Activated CD4-positive, alpha-beta T cell treated with anti-CD3 and anti-CD28 coated beads, Interleukin-2, Interleukin-6, amounts not matched to agents 100 ng/mL and 50 ng/mL, durations not matched to agents 16 hours and 8 hours (primary cell): ENCODE measurements around the gene LPP.
"Not testable (repeated sequence)": the region's sequence is repeated elsewhere in the genome, so short reads cannot be mapped to it uniquely, and the experiment has no call there.

ENCODE experiments used
- DNase-seq: peaks from one replicate; pipeline ENCODE4 v3.0.0-alpha.2; 2020

The LPP gene

GRCh38 chr3:188407158-188407880, 253.4 kb downstream of the LPP start:
- DNase-seq, result no peak

DNA sequence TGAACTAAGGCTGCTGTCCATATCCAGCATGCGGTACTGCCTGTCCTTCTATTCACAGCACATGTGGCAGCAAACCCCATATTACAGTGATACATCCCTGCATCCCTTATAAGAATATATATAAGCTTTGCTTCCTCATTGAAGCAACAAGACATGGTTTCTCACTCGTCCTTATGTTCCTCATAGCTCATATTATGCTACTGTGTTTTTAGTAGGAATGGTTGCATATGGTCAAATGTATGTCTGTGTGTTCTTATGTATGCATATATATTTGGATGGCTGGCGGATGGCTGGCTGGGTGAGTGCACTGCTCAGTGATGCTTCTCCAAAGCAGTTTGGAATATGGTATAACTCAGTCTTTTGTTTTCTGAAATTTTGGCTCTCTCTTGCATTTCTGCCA, 254.9 kb downstream of the LPP start:
- DNase-seq, result no peak

DNA sequence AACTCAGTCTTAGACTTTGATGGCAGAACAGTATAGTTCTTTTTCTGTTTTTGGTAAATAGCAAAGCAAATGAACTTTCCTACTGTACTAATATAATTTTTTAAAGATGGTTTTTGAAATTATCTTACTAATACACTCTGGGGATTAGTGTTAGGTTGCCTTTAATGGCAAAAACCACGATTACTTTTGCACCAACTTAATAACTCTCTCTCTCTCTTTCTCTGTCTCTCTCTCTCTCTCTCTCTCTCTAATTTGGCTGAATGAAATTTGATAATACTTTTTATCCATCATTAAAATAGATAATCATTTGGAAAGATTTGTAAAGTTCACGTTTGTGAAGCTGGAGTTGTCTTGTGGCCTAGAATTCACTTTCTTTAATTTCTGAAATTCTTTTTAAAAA, 257.8 kb downstream of the LPP start:
- DNase-seq, result no peak

GRCh38 chr3:188415196-188415595, 261.2 kb downstream of the LPP start:
- no peak for DNase-seq

GRCh38 chr3:188416041-188416440, 262.1 kb downstream of the LPP start:
- DNase-seq, result no peak

DNA sequence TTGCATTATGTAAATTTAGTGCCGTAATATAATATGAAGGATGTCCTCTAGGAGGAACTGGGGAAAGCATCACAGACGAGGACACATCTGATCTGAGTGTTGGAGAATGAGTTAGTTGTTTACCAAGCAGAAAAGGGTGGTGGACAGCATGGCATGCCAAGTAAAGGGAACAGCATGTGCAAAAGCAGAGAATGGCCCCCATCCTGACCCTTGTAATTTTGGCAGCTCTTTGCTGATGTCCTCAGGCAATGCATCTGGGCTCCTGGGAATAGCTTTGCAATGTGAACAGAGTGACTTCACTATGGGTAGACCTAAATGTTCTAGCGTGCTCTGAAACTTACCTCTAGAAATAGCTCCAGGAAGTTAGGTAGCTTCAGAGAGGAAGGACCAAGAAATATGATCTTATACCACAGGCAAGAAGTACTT, 263.3 kb downstream of the LPP start:
- DNase-seq, result no peak

DNA sequence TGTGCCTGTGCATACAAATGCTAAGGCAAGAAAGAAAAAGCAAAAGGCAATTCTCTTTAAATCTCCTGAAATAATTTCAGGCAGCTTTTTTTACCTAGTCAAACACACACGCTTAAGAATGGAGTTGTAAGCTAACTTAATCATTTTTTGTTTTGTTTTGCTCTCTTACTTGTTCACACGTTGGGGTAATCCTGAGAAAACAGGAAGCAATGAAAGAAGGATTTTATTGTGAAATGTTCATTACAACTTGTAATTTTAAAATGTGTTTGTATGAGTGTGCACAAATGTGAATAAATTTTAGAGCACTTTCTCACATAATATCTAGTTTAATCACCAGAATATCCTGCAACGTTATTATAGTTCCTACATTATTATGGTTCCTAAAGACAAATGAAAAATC, 263.8 kb downstream of the LPP start:
- DNase-seq, result no peak

DNA sequence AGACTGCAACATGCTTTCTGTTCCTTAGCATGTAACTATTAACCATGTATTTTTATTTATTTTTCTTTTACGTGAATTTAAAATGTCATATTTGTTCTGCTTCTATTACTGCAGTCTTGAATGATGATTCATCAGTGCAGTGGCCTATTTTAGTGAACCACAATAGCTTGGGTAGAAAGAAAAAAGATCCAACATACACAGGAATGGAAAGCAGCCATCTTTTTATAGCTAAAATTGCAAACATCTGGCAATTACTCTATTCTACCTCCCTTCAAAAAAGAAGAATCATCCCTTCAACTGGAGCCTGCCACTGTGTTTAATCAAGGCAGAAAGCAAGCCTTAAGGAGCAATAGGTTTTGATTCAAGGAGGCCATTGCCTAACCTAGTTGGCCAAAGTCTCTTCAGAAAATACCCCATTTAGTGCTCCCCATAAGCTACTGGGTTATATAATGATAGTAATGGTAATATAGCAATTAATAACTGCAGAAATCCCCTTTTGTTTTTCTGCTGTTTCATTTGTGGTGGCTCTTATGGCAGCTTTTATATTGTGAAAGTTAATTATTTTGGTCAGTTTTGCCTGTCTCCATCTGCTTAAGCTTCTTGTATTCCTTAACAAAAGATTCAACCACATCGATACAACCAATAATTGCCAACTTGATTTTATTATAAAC, 267.3 kb downstream of the LPP start:
- DNase-seq, result no peak

DNA sequence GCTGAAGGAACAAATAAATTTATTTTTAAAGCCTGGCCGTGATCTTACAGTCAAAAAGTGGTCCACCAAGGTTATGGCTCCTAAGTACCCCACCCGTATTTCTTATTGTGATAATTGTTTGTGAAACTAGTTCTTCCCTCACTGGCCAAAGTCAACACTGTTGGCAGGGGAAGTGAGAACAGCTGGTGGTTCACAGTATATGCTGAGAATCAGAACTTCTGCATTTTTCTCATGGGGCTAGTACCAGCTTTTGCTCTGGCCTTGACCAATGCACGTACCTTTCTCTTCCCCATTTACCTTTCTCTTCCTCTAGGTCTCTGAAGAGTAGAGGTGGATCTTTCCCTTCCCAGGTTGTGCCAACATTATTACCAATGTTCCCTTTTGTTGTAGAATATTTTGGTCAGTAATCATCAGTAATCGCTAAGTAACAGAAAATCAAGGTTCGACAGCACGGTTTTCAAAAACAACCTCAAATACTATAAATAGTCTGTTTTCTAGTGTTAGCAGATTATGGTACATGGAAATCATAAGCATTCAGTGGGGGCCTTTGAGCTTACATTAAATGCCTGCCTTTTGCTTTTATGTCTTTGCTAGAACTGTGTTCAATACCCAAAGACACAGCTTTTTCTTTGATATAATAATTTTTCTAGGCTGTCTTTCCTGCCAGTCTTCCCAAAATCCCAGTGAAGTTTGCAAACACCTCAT, 268.0 kb downstream of the LPP start:
- no peak for DNase-seq

GRCh38 chr3:188427981-188428380, 274.0 kb downstream of the LPP start:
- DNase-seq, result not testable (repeated sequence)

GRCh38 chr3:188431040-188431439, 277.1 kb downstream of the LPP start:
- no peak for DNase-seq

DNA sequence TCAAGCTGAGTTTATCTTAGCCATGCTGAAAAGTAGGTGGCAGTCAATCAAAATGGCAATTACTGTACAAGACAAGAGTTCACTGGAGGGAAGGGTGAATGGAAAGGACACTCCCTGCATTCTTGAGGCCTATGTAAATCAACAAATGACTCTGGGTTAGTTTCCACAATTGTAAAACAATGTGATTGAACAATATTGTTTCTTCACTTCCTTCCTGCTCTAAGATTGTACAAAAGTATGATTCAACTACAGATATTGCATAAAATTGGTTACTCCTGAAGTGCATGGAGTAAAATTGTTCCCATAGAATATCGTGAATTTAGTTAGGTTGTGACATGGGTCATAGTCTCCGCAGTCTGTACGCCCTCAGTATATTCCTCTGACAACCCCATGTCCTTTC, 277.6 kb downstream of the LPP start:
- DNase-seq, result no peak

DNA sequence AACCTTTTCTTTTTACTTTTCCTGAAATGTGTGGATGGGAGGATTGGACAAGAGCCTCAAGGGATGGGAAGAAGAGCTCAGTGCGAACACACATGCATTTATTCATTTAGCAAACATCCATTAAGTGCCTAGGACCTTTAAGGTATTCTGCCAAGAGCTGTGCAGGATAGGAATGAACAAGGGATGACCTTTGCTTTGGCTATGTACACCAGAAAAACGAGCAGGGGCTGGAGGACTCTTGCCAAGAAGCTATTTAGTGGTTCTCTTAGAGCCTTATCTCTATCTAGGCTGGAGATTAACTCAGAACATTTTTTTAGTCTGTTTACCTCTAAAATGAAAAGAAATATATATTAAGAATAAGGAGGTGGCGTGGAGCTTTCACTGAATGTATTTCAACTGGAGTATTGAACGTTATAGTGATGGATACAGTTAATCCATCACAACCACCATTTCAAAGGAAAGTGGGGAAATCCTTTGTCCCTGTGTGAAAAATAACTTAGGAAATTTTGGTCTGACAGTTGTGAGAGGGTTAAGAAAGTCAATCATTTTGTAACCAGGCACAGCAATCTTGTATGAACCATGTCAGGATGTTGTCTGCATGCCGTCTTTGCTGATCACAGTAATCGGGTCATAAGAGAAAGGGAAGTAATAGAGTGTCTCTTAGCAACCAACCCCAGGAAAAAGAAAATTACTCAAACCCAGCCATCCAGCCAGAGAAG, 279.0 kb downstream of the LPP start:
- DNase-seq, result peak; percentile 34

- no peak for DNase-seq
Measured at GRCh38 chr3:188433521-188434150, 279.7 kb downstream of the LPP start.

GRCh38 chr3:188434594-188434993, 280.6 kb downstream of the LPP start:
- DNase-seq, result no peak

GRCh38 chr3:188435266-188435665, 281.3 kb downstream of the LPP start:
- no peak for DNase-seq

- no peak for DNase-seq
Measured at GRCh38 chr3:188437926-188438325, 284.0 kb downstream of the LPP start.

- peak; percentile 71 for DNase-seq
Measured at GRCh38 chr3:188439080-188439479, 285.1 kb downstream of the LPP start.

DNA sequence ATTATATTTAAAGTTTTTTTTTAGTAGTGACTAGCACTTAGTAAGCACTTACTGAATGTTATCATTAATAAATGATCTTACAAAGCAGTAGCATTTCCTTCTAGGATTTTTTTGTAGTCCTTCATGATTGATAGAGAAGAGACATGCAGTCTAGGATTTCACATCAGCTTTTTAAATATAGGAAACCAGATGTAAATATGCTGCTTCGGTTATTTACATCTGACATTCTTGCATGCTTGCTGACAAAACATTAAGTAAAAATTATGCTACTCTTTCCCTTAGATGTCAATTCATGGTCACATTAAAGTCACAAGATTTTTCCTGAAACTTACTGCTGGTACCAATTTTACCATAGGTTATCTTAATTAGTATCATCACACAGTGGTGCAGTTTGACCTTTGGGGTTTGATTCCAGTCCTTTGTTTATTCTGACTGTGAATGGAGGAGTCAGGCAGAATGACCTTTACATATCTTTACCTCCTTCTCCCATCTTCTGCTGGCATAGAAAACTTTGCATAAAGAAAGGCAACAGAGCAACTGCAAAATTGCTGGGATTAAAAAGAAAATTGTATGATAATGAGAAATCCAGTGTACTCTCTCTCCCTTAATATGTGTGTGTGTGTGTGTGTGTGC, 286.5 kb downstream of the LPP start:
- no peak for DNase-seq

GRCh38 chr3:188442430-188442829, 288.5 kb downstream of the LPP start:
- no peak for DNase-seq

- DNase-seq, result not testable (repeated sequence)
Measured at GRCh38 chr3:188445175-188445574, 291.2 kb downstream of the LPP start.

DNA sequence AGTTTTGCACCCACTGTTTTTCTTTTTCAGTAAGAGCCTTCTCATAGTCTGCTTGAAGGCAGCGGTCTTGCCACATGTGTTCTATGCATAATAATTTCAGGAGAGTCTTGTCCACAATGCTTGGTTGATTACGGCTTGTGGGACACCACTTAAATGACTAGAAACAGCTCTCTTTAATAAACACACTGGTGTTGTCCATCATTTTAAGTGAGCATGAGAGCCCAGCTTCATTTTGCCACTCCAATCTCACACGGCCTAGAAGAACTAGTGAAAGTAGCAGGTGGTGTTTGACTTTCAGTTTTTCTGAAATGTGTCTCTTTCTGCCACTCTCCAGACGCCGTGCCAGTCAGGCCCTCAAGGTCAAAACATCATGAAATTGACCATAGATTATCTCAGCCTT, 292.1 kb downstream of the LPP start:
- DNase-seq, result peak; percentile 35
